ENCODE data around the gene NOX4. TPM values are rescaled to one million over a fixed set of nuclear protein-coding genes. Genes with fewer than 3 reads are reported as not detected.

Gene NOX4
- total RNA-seq, 1 experiment from 2014 or later: 3.0 TPM

- H3K27me3 ChIP-seq (ENCODE audit: insufficient read depth, low read length): no peaks in the 10 kb centered on the region
- no peak overlapping the region; a peak in 1 of 7 replicates for H3K27ac Mint-ChIP-seq
- H3K79me1 ChIP-seq (ENCODE audit: insufficient read depth, low read depth, low read length, poor library complexity, severe bottlenecking): no peaks in the 10 kb centered on the region
- H3K36me3 Mint-ChIP-seq (ENCODE audit: insufficient read depth in 1 of 3, low read depth in 3 of 3): peaks cover 0 to 11% (median 0%) of the 10 kb centered on the region in 3 experiments; a peak in 2 of 7 replicates
- no peaks in the 10 kb centered on the region for H3K79me2 ChIP-seq (ENCODE audit: insufficient read depth, low read length)
- H3K14ac ChIP-seq (ENCODE audit: insufficient read depth, low read length): no peak overlapping the region
- no peak overlapping the region for H2BK120ac ChIP-seq (ENCODE audit: low read depth, low read length, poor library complexity, severe bottlenecking)
- H3K4me3 Mint-ChIP-seq: no peak overlapping the region
- no peak overlapping the region for H3K27ac ChIP-seq (ENCODE audit: insufficient read length, low read depth, low read length)
- no CpG with 5 or more reads among the region's 1 CpG for WGBS (ENCODE audit: extremely low coverage, insufficient read length, low lambda C conversion rate)
- no peak overlapping the region for H3K9ac ChIP-seq (ENCODE audit: extremely low read depth, insufficient read length, low read length)
- H3K23ac ChIP-seq (ENCODE audit: insufficient read length, low read depth, low read length): no peak overlapping the region
- H3K4me1 ChIP-seq (ENCODE audit: insufficient read depth, low read length): no peaks in the 10 kb centered on the region
- H2AK5ac ChIP-seq (ENCODE audit: insufficient read length, low read length): no peak overlapping the region
- no peak overlapping the region for H3T11ph ChIP-seq (ENCODE audit: low read length)
- H3K9me3 Mint-ChIP-seq: peaks cover 0 to 5% of the 10 kb centered on the region in 2 experiments; a peak in 1 of 5 replicates
- H4K91ac ChIP-seq (ENCODE audit: insufficient read length, low read depth, low read length): no peak overlapping the region
- no peak overlapping the region for H3K56ac ChIP-seq (ENCODE audit: insufficient read length, low read depth, low read length)
- H3K18ac ChIP-seq (ENCODE audit: insufficient read length, low read depth, low read length): no peak overlapping the region
- no peak overlapping the region for H2BK12ac ChIP-seq (ENCODE audit: insufficient read length, low read depth, low read length)
- no peak overlapping the region for H2AFZ ChIP-seq (ENCODE audit: low read length)
- no peak overlapping the region for H2BK5ac ChIP-seq (ENCODE audit: insufficient read length, low read length)
- H2BK15ac ChIP-seq (ENCODE audit: low read depth, low read length): no peak overlapping the region
- no peaks in the 10 kb centered on the region for H3K23me2 ChIP-seq (ENCODE audit: insufficient read length, low read depth, low read length, poor library complexity, severe bottlenecking)
- no peak overlapping the region for H2BK20ac ChIP-seq (ENCODE audit: low read depth, low read length, poor library complexity, severe bottlenecking)
- H3K4me2 ChIP-seq (ENCODE audit: insufficient read depth, insufficient read length, low read length): no peak overlapping the region
- H3K4me1 Mint-ChIP-seq: no peaks in the 10 kb centered on the region; a peak in 1 of 4 replicates
- no peaks in the 10 kb centered on the region for H4K20me1 ChIP-seq (ENCODE audit: control insufficient read depth, insufficient read depth, insufficient read length)
- DNase-seq: no peak
- H4K8ac ChIP-seq (replicated peaks; ENCODE audit: insufficient read length, low read depth, low read length): no peak overlapping the region
- H4K5ac ChIP-seq (ENCODE audit: insufficient read length, low read depth, low read length): no peak overlapping the region
- H3K27me3 Mint-ChIP-seq (ENCODE audit: low read depth): no peaks in the 10 kb centered on the region
- no peak for TF ChIP-seq CTCF (conservative IDR thresholded peaks at IDR 0.05)
- no peak overlapping the region for H3K4ac ChIP-seq (ENCODE audit: low read depth, low read length)
- H3K9me3 ChIP-seq (ENCODE audit: control insufficient read depth, low read depth, low read length): no peaks in the 10 kb centered on the region
Observed at GRCh38 chr11:89441606-89442005, 49.6 kb downstream of the NOX4 start.
